Lower leg skin (tissue), 3 donors: Measurements from ENCODE around the gene ZFPM1.

Source experiments
- POLR2A ChIP-seq, 2 donors: fragments of 450-650 bp; IDR thresholded peaks; one replicate each; pipeline ENCODE4 v1.6.1; 2016 to 2017; ENCODE audit warnings: antibody characterized with exemption in 2 of 2, mild to moderate bottlenecking in 1 of 2, moderate library complexity in 1 of 2
- TF ChIP-seq, protein P1 (sequence below), 3 donors: fragments of 450-650 bp; IDR thresholded peaks; one replicate each; pipeline ENCODE4 v1.5.1; 2016; ENCODE audit warnings: antibody characterized with exemption in 3 of 3, mild to moderate bottlenecking in 3 of 3, moderate library complexity in 2 of 3

DNA sequence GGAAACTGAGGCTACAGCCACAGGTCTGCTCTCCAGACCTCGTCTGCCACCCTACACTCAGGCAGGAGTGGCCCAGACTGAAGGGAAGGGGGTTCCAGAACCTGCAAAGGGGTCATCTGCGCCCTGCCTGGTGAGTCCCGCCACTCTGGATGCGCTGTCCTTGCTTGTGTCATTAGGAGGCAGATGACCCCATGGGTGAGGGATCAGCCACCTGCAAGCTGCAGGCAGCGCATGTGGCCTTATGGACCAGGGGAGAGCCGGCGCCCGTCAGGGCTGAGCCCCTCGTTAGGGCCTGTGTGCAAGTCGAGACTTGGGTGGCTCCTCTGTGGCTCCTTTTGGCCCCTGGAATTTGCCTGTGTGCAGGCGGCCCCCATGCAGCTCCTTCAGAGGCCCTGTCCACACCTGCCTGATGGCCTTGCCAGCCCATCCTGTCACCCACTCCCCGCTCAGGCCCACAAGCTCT is 5.7 kb downstream of the ZFPM1 start:
- TF ChIP-seq, protein P1, sequence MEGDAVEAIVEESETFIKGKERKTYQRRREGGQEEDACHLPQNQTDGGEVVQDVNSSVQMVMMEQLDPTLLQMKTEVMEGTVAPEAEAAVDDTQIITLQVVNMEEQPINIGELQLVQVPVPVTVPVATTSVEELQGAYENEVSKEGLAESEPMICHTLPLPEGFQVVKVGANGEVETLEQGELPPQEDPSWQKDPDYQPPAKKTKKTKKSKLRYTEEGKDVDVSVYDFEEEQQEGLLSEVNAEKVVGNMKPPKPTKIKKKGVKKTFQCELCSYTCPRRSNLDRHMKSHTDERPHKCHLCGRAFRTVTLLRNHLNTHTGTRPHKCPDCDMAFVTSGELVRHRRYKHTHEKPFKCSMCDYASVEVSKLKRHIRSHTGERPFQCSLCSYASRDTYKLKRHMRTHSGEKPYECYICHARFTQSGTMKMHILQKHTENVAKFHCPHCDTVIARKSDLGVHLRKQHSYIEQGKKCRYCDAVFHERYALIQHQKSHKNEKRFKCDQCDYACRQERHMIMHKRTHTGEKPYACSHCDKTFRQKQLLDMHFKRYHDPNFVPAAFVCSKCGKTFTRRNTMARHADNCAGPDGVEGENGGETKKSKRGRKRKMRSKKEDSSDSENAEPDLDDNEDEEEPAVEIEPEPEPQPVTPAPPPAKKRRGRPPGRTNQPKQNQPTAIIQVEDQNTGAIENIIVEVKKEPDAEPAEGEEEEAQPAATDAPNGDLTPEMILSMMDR (IDR thresholded peaks at IDR 0.05) = no peak
- TF ChIP-seq POLR2A (IDR thresholded peaks at IDR 0.05) = no peak
